Activated T-cell treated with anti-CD3 and anti-CD28 coated beads for 24 hours (primary cell): Measurements from ENCODE around the gene PIM1.
A peak's percentile ranks its signal among the peaks of the same experiment; 100 is the strongest.

Experiments
- DNase-seq: peaks from one replicate; pipeline ENCODE4 v3.0.0-alpha.2; 2020; ENCODE audit warnings: low read depth

The PIM1 gene

DNA sequence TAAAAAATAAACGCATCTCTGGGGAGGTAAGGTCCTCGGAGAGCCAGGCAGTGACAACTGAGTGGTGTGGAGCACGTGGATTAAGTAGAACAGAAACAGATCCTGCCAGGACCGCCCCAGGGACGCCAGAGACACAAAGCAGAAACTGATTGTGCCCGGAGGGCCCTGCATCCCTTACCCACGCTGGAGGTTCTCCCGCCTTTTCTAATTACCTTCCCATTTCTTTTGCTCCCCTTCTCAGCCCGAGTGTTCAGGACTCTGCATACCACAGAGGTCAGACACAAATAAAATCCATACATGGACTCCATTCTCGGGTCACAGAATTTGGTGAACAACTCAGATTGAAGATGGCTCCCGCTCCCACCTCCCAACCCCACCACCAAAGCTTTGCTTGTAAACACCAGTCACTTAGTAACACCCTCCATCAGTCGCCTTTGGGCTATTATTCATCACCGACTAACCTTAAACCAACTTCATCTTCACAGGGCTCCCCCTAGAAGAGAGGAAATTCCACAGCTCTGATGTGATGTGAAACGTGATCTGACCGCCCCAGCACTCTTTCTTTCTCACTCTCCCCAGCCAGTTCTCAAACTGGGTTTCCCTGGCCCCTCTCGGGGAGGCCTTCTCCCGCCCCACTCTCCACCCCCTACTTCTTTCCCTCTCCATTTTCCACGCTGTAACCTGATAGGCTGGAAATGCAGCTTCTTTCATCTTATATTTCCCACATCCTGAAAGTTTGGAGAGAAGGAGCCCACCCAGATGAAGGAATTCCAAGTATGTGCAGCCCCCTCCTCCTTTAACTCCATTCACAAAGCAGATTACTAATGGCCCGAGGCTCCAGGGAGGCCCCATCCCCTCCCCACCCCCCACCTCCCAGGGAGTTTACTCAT is 32.5 kb upstream of the PIM1 start:
- DNase-seq, result peak; percentile 13

- DNase-seq, result no peak
These were observed 31.1 kb upstream of the PIM1 start for GRCh38 chr6:37138856-37139229.

DNA sequence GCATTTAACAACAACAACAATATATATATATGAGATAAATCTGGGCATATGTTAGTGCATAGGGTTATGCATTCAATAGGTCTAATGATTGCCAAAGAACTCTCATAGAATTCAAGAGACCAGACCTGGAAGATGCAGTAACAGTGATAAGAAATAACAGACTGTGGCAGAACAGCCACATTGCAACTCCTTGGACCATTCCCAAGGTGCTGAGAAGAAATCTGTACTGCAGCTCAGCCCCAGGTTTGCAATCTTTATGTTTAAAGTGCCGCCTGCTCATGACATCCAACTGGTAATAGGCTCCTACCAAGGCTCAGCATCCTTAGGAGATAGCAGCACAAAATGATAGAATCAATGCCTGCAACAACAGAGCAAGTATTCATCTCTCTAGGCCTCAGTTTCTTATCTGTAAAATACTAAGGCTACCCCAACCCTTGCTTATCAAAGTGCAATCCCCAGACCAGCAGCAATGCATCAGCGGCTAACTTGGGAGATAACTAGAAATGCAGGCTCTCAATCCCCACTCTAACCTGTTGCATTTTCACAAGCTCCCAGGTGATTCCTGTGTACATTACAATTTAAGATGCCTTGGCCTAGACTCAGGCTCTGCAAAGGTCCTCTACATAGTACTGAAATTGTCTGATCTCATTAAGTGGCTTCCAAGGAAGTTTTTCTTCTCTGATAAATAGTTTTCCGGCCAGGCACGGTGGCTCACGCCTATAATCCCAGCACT is 30.6 kb upstream of the PIM1 start:
- DNase-seq, result no peak

GRCh38 chr6:37140145-37140544 is 29.8 kb upstream of the PIM1 start:
- DNase-seq, result no peak

GRCh38 chr6:37141281-37142049 is 28.5 kb upstream of the PIM1 start:
- DNase-seq, result no peak

GRCh38 chr6:37142050-37142614 is 27.8 kb upstream of the PIM1 start:
- DNase-seq, result no peak

DNA sequence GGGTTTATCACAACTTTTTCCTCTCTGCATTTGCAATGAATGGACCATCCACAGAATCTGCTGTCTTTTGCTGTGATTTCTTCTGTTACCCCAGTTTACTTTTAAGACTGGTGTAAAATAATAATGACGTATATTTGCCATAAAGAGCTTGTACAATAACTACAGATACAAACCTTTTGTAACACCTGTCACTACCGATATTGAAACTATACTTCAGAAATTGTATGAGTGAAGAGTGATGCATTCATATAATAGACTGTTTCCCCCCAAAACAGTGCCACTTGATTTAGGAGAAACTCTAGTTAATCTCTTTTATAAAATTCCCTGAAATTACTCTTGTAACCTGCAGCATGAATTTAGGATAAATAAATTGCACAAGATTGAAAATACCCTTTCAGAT is 26.4 kb upstream of the PIM1 start:
- no peak for DNase-seq

DNA sequence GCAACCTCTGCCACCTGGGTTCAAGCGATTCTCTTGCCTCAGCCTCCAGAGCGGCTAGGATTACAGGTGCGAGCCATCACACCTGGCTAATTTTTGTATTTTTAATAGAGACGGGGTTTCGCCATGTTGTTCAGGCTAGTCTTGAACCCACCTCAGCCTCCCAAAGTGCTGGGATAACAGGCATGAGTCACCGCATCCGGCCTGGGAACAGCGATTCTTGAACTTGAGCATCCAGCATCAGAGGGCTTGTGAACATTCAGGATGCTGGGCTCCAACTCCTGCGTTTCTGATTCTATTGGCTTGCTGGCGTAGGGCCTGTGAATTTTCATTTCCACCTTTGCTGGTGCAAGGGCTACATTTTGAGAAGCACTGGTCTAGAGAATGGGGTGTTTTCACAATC is 24.5 kb upstream of the PIM1 start:
- DNase-seq, result no peak

DNA sequence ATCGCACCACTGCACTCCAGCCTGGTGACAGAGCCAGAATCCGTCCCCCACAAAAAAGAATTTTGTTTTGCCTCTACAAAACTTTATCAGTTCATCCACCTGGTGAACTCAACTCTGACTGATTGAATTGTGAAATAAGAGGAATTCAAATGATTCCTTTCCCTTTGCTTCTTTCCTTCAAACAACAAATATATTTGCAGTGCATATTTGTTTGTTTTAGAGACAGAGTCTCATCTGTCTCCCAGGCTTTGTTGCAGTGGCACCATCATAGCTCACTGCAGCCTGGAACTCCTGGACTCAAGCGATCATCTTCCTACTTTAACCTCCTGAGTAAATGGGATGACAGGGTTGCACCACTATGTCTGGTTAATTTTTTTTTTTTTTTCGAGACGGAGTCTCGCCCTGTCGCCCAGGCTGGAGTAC is 23.2 kb upstream of the PIM1 start:
- DNase-seq, result no peak

- no peak for DNase-seq
These were observed 20.2 kb upstream of the PIM1 start for GRCh38 chr6:37149745-37150144.

- no peak for DNase-seq
These were observed 19.6 kb upstream of the PIM1 start for GRCh38 chr6:37150314-37150713.

DNA sequence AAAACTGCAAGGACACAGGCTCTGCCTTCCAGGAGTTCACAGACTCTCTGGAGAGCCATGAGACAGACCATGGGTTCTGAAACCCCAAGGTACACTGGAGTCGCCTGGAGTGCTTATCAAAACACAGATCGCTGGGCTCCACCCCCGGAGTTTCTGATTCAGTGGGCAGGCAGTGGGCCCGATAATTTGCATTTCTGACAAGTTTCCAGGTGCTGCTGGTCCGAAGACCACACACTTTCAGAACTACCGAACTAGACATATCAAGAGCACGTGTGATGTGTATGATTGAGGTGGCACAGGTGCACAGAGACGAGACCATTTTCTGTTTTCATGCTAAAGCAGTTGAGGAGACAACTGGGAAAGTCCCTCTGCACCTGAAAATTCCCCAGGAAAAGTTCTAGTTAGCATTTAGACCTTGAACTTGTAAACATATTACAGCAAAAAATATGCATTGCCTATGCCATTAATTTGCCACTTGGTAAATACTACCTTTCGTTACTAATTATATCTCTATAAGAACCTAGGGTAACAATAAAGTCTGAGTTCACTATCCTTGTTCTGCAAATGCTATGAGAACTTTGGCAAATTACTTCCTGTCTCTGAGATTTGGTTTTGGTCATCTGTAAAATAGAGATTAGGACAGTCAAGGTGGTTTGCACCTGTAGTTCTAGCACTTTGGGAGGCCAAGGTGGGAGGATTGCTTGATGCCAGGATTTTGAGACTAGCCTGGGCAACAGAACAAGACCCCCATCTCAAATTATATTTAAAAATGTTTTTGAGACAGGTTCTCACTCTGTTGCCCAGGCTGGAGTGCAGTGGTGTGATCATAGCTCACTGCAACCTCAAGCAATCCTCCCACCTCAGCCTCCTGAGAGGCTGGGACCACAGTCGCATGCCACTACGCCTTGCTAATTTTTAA is 14.3 kb upstream of the PIM1 start:
- DNase-seq, result peak; percentile 44

- DNase-seq, result no peak
These were observed 11.4 kb upstream of the PIM1 start for GRCh38 chr6:37158508-37158907.

DNA sequence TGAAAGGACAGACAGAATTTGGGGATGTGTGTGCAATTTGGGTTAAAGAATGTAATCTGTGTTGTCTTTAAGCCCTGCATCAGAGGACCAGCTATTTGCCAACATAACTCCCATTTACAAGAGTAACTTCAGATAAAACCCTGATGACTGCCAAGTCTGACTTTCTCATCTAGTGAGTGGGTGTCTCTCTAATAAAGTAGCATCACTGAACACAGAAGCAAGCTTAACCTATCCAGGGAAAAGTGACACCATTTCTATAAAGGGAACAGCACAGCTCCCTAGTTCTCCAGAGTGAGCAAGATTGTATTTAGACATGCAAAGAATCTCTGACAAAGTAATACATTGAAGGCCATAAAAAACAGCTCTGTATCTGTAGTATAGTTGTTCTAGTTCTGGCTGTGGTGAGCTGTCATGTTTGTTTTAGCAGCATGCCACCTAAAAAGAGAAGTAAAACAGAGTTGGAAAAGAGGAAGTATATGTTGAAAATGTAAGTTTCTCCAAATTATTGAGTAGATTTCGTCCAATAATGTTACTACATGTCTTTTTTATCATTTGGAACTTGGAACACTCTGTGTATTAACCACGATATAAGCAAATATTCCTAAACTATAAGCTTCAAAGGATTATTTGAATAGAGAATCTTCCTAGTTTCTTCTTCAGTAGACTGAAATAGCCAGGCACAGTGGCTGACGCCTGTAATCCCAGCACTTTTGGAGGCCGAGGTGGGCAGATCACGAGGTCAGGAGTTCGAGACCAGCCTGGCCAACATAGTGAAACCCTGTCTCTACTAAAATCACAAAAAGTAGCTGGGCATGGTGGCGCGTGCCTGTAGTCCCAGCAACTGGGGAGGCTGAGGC is 8.8 kb upstream of the PIM1 start:
- DNase-seq, result no peak

DNA sequence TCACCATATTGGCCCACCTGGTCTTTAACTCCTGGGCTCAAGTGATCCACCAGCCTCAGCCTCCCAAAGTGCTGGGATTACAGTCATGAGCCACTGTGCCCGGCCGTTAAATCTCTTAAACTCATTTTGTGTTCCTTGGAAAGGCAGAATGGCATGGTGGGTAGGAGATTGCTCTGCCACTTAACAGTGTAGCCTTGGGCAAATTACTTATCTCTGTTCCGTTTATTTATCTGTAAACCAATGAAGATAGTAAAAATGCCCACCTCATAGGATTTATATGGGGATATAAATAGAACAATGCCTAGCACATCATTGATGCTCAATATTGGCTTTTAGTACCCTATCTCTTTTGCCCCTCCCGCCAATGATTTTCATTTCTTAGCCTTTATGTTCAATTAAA is 7.2 kb upstream of the PIM1 start:
- no peak for DNase-seq

GRCh38 chr6:37168163-37168758 is 1.7 kb upstream of the PIM1 start:
- no peak for DNase-seq

DNA sequence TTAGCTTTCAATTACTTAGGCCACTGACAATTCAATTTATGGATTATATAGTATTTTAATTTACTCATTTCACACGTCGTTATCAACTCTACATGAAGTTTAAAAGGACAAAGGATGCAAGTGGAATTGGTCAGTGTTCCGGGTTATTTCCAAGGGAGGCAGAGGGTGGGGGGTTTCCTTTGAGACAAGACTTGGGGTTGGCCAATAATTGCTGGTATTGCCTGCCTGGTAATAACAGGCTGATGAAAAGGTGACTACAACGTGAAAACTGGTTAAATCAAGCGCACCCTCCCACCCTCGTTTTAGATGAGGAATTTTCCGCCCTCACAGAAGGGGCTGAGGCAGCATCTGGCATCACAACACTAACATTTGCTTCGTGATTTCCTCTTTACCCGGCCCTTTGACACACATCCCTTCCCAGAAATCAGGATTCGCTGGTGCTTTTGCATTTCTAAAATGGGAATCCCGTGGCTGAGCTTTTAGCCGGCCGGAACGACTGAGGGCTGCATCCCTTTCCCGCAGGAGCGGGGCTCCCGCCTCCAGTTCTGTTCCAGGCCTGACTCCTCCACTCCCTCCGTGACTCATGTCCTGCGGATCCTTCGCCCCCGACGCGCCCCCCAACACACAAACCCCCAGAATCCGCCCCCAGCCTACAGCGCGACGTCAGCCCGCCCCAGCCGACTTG is 999 bp upstream of the PIM1 start:
- no peak for DNase-seq

GRCh38 chr6:37170273-37171200 is 585 bp downstream of the PIM1 start:
- no peak for DNase-seq
